Fibroblast of skin of right quadriceps (primary cell): Measurements from ENCODE around the gene PITX1.
A peak's percentile ranks its signal among the peaks of the same experiment; 100 is the strongest.

ENCODE experiments used
- DNase-seq: peaks from one replicate; pipeline ENCODE4 v3.0.0-alpha.2; 2013

The PITX1 gene

GRCh38 chr5:135040333-135041144 is 6.5 kb upstream of the PITX1 start:
- no peak for DNase-seq

DNA sequence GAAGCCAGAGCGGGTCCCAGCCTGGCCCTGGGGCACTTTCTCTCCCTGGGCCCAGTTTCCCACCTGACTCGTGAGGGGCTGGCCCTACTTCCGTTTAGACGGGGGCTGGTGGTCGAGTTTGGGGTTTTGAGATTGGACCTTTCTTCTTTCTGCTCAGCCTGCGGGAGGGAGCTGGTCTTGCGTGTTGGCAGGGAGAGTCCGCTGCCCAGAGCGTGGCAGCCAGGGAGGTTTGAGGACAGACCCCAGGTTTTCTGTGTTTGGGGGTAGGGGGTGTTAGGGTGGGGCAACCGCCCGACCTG is 6.0 kb upstream of the PITX1 start:
- DNase-seq, result no peak

DNA sequence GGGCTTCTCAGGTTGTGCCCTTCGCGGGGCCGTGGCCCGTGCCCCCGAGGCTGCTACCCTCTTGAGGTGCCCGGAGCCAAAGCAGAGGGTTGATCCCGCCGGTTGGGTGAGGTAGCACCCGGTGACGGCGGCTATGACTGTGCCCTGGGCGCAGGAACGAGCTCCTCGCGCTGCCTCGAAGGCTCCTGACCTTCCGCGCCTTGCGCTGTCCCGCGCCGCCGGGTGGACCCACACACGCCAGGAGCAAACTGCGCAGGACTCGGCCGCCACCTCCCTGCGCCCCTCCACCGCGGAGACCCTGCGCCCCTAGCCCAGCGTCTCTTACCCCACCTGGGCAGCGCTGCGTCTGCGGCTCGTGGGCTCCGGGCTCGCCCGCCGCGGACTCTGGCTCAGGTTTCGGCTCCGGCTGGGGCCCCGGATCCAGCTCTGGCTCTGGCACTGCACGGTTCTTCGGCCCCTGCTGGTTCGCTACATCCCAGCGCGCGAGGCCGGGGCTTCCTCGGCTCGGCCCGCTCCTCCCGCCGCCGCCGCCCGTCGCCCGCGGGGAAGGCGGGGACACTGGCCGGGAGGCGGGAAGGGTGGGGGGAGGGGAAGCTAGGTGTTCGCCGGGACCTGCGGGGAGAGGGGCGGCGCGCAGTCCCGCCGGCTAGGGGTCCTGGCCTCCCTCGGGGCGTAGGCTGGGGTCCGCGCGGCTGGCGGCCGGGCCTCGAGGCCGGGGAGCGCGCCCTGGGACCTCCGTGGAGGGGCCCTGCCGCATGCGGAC is 5.4 kb upstream of the PITX1 start:
- no peak for DNase-seq

DNA sequence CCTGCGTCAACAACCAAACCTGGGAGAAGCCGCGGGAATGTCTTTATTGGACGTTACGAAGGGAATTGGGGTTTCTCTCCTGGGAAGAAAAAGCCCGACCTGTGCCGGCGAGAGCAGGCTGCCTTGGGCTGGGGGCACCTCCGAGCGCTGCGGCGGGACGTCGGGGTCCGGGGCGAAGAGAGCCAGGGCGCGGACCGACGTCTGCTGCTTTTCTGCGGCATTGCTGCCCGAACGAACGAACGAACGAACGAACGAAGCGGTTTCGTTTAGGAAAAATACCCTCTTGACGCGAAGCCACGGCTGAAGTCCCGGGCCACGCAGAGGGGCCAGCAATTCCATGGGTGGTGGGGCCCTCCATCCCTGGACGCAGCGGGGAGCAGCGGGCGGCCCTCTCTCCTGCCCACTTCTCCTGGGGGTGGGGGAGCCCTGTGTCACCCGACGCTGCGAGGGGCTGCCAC is 4.8 kb upstream of the PITX1 start:
- no peak for DNase-seq

DNA sequence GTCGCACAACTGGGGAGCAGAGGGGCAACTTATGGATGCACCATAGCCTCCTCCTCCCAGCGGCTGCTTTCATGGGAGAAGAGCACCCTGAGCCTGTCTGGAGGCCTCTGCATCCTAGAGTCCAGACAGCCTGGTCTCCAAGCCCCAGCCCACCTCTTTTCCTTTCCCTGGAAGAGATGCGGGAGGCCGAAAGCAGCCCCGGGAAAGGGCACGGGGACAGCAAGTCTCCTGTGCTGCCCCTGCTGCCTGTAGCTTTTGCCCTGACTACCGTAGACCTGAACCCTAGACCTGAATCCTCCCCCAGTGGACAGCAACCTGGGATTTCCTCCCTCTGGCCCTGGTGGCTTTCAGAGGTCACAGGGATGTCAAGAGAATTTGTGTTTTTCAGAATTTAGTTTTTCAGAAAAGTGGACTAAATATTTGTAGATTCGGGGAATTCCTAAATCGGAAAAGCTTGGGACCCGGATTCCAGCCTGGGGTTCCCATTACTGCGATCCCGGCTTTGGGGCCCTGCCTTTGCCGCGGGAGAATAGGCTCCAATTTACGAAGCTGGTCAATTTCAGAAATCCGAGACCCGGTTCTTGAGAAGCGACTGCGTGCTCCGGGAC is 4.3 kb upstream of the PITX1 start:
- no peak for DNase-seq

- DNase-seq, result no peak
Observed at GRCh38 chr5:135037519-135038204, 3.6 kb upstream of the PITX1 start.

DNA sequence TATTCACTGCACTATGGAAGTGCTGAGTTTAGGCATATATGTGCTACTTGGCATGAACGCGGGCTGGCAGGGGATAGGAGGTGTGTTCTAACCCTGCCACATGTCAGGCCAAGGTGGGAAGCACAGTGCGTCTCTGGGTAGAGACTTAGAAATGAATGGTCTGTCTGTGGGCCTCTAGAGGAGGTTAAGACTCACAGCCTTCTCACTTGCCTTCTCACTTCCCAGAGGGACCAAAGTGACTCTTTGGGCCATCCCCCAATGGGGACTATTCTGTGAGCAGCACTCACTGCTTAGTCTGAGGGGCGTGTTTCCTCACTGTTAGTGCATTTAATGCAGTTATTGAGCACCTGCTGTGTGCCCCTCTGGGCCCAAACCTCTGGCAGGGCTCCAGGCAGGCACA is 2.4 kb upstream of the PITX1 start:
- no peak for DNase-seq

DNA sequence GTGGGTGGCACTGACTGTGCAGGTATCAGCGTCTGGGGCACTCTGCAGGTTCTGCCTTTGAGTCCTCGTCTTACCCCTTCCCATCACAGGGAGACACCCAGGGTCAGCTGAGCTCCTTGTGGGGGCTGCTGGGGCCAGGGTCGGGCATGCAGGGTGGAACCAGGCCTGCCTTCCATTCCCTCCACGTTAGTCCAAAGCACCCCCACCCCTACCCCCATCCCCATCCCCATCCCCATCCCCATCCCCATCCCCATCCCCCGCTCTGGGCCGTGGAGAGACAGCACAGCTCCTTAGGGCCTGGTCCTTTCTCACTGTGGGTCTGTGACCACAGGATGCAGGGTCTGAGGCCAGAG is 1.6 kb upstream of the PITX1 start:
- DNase-seq, result no peak

DNA sequence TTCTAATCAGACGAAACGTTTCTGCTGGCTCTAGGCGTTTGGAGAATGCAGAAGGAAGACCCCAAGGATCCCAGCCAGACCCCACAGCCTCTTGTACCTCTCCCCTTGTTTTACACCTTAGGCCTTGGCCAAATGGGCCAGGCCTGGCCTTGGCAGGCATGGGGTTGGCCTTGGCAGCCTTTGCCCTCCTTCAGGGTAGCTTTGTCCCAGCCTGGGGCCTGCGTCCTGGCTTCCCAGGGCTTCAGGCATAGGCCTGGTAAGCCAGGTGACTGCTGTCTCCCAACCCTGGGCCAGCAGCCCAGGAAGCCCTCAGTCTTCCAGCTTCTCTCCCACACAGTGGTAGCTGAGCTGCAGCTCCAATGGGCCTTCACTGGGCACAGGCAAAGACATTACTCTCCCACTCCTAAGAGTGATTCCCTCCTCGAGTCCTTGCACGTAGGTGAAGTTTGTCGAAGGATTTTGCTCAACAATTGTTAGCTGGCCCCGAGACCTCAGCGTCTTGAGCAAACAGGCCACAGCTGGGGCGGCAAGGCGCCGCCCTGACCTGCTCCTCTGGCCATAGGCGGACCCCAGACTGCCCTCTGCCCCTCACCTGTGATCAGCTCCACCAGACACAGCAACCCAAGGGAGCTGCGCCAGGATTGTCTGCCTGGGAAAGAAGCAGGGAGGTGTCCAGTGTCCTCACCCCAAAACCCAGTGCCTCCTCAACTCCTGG is 1.1 kb upstream of the PITX1 start:
- DNase-seq, result no peak

DNA sequence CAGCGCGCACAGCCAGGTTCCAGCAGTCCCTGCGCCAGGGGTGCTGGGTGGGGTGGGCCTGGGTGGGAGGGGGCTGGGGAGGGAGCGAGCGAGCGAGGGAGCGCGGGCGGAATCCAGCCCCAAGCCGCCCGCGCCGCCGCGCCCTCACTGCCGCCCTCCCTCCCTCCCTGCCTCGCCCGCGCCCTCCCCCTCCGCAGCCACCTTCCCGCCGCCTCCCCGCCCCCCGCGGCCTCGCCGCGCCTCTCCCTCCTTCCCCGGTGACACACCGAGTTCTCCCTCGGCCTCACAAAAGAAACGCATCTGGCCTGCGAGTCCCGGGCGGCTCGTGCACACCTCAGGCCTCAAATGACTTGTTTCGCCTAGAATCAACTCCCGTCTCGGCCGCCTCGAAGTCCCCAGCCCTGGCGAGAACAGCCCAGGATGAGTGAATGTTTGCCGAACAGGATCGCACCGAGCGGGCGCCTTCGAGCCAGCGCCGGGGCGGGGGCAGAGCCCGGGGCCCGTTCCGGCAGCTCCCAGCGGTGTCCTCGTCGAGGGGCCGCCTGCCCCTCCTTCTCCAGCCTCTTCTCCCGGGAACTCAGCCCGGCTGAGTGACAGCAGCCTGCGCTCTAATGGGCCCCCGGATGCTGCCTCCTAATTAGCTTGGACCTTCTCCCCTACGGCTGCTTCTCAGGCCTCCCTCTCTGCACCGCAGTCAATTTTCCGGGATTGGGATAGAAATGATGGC is 371 bp upstream of the PITX1 start:
- peak; percentile 81 for DNase-seq

DNA sequence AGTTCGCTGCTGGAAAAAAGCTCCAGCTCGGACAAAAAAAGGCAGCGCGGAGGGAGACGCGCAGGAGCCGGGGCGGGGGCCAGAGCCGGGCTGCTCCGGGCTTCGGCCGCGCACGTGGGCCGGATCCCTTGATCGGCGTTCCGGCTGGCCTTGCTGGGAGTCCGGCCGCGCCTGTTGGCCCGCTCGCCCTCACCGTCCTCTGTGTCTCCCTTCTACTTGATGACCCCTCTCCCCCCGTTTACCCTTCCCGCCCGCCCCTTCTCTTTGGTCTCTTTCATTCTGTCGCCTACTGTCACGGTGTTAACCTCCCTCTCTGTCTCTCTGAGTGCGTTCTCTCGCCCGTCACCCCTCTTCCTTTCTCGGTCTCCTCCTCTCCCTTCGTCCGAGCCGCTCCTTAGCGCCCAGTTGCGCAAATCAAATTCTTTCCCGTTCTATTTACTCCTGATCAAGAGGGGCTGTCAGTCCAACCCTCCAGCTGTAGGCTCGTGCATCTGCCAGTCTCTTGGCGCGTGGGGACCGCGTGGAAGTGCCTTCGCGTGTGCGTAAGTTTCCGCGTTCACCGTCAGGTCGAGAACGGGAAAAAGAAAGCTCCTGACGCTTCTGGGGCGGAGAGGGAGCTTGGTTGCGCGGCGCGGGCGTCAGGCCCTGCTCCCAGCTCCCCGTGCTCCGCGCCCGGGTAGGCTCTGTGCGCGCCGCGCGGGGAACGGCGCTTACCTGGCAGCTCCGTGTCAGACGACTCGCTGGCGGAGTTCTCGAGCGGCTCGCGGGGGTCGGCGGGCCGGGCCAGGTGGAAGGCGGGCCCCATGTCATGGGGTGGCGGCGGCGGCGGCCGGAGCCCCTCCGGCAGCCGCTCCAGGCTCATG is 798 bp downstream of the PITX1 start:
- DNase-seq, result peak; percentile 50

DNA sequence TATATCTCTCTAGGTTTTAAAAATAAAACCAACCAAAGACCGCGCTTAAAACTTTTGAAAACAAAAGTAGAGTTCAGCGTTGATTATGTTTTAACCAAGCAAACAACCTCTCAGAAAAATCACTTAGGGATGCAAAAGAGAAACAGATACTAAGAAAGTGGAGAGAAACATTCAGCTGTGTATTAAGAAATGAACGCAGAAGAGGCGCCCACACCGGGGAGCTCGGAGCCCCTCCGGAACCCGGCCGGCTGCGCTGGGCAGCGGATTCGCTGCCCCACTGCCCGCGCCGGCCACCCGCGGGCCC is 1.4 kb downstream of the PITX1 start:
- no peak for DNase-seq

- DNase-seq, result peak; percentile 26
Observed at GRCh38 chr5:135031813-135032694, 2.0 kb downstream of the PITX1 start.

DNA sequence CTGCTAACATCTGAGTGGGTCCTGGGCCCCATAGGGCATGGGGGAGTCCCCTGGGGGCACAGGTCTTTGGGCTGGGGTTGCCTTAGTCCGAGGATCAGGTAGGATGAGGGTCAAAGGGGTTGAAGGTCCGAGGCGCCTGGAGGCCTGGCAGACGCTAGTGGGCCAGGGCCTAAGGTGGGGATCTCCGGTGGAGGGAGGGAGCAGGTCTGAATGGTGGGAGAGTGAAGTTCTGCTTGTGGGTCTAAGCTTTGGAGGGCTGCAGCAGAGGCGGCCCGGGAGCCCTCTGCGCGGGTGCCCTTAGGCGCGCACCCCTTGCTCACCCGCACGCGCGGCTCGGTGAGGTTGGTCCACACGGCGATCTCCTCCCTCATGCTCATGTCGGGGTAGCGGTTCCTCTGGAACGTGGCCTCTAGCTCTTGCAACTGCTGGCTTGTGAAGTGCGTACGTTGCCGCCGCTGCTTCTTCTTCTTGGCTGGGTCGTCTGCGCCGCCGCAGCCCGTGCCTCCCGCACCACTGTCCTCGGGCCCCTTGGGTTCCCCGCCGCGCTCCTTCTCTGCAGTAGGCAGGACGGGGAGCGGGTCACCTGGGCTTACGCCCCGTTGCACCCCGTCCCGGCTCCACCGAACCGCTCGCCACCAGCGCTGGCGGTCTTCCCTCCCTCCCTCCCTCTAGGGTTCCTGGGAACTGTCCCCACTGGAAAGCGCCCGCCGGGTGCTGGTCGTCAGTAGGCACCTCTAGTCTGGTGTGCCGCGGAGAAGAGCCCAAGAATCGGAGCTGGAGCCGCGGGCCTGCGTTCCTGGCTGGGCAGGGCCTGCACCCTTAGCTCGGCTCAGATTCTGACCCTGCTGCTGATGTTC is 2.8 kb downstream of the PITX1 start:
- DNase-seq, result peak; percentile 27

- DNase-seq, result no peak
Observed at GRCh38 chr5:135030123-135030955, 3.7 kb downstream of the PITX1 start.

- no peak for DNase-seq
Observed at GRCh38 chr5:135029477-135030122, 4.4 kb downstream of the PITX1 start.

- peak; percentile 20 for DNase-seq
Observed at GRCh38 chr5:135028791-135029476, 5.1 kb downstream of the PITX1 start.
